GM13976 (cell line): ENCODE measurements around the gene CTNNA2.

Source experiments
- DNase-seq: peaks from one replicate; pipeline ENCODE4 v3.0.0; 2012; ENCODE audit warnings: low spot score
- in situ Hi-C: fragments of 300-500 bp; cut with MboI; formaldehyde crosslinking; loops from one replicate; pipeline ENCODE4 v1.12.0; 2022; ENCODE audit warnings: low sequenced_read_pairs, mixed read lengths, inconsistent platforms; ENCODE audit not compliant: unreplicated experiment
- TF ChIP-seq, protein P1 (sequence below): IDR thresholded peaks from 2 replicates; pipeline ENCODE4 v1.5.1; 2012; ENCODE audit warnings: borderline replicate concordance, mild to moderate bottlenecking; ENCODE audit not compliant: insufficient read depth; ENCODE audit errors: extremely low read depth, missing control alignments, control extremely low read depth

The CTNNA2 gene

DNA sequence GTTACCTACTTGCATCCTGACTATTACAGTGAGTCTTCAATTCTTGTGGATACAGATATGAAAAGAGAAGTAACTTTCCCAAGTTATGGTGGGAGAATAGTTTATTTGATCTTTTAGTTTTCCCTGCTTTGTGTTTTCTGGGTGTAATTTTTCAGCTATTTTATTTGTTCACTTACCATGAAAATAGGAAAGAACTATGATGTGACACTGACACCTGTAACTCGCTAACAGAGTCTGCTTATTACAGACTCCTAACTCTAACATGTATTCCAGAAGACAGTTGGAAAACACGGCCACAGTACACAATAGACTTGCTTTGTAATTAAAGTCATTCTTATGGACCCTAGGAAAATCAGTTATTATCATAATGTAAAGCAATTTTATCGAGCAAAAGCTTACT lies 468.5 kb downstream of the CTNNA2 start:
- in situ Hi-C loops, result no loop called here
- TF ChIP-seq, protein P1, sequence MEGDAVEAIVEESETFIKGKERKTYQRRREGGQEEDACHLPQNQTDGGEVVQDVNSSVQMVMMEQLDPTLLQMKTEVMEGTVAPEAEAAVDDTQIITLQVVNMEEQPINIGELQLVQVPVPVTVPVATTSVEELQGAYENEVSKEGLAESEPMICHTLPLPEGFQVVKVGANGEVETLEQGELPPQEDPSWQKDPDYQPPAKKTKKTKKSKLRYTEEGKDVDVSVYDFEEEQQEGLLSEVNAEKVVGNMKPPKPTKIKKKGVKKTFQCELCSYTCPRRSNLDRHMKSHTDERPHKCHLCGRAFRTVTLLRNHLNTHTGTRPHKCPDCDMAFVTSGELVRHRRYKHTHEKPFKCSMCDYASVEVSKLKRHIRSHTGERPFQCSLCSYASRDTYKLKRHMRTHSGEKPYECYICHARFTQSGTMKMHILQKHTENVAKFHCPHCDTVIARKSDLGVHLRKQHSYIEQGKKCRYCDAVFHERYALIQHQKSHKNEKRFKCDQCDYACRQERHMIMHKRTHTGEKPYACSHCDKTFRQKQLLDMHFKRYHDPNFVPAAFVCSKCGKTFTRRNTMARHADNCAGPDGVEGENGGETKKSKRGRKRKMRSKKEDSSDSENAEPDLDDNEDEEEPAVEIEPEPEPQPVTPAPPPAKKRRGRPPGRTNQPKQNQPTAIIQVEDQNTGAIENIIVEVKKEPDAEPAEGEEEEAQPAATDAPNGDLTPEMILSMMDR, result no peak
- no peak for DNase-seq

GRCh38 chr2:79982445-79982844 lies 469.6 kb downstream of the CTNNA2 start:
- TF ChIP-seq, protein P1, result no peak
- DNase-seq, result no peak
- in situ Hi-C loops, result no loop called here

DNA sequence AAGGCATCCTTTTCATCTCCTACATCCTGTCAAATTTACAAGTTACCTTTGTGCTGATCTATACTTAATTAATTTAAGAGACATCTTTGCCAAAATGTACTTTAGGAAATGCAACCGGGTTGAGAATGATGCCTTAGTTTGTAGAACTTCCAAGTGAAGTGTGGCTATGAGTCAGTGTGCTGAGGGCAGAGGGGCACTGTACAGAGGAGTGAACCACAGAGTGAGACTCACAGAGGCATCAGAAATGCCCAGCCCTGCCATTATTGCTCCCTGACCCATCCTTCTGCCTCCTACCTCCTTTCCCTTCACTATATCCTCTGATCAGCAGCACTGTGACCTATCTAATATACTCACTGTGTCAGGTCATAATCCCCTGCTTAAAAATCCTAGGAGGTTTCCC lies 471.6 kb downstream of the CTNNA2 start:
- in situ Hi-C loops, result no loop called here
- DNase-seq, result no peak
- TF ChIP-seq, protein P1, result no peak

GRCh38 chr2:79985145-79985544 lies 472.3 kb downstream of the CTNNA2 start:
- in situ Hi-C loops, result no loop called here
- TF ChIP-seq, protein P1, result no peak
- no peak for DNase-seq

DNA sequence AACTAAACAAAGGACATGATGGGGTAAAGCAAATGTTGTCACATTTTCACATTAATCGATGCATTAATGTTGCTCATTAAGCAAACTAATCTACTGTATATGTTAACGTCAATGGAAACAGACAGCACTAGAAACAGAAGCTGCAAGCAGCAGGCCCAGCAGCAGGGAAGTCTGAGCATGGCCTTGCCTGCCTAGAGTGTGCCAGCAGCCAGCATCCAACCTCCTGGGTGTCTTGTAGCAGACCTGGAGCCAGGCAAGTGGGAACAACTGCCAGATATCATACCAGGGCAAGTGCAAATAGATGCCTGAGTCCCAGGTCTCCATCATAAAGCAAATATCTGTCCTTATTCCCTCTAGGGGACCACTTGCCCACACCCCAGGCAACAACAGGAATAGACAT lies 472.7 kb downstream of the CTNNA2 start:
- DNase-seq, result no peak
- in situ Hi-C loops, result no loop called here
- TF ChIP-seq, protein P1, result no peak

DNA sequence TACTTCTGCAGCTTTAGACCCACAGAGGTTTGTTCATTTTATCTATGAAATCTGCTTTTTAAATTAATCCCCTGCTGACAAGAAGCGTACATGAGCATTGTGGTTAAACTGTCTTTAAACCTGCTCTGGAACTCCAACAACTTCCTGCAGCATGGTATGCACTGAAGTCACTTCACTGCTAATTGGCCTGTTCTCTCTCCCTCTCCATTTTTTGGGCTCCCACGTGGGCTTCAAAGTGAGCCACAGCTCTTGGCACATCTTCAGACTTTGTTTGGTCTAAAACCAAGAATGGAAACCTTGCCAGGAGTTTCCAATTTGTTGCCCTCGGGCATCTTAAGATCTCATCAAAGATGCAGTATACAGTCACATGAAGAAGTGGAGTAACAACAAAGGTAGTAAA lies 480.3 kb downstream of the CTNNA2 start:
- TF ChIP-seq, protein P1, result no peak
- in situ Hi-C loops, result no loop called here
- no peak for DNase-seq

- TF ChIP-seq, protein P1, result no peak
- DNase-seq, result no peak
- in situ Hi-C loops, result no loop called here
These were observed 481.3 kb downstream of the CTNNA2 start for GRCh38 chr2:79994161-79994560.
